HEK293 (cell line): Measurements from ENCODE around the gene PHKA2.

Experiments
- BCL11B ChIP-seq: fragments of 450-650 bp; formaldehyde crosslinking; IDR thresholded peaks from 2 replicates; pipeline ENCODE4 v1.5.1; 2016; ENCODE audit warnings: low read depth, missing biosample characterization, missing genetic modification characterization
- GFI1B ChIP-seq: fragments of 450-650 bp; formaldehyde crosslinking; IDR thresholded peaks from 2 replicates; pipeline ENCODE4 v1.5.1; 2016; ENCODE audit warnings: missing biosample characterization, missing genetic modification characterization
- GLIS1 ChIP-seq: fragments of 450-650 bp; formaldehyde crosslinking; IDR thresholded peaks from 2 replicates; pipeline ENCODE4 v1.5.1; 2016; ENCODE audit warnings: missing biosample characterization, missing genetic modification characterization
- GLIS2 ChIP-seq: fragments of 450-650 bp; formaldehyde crosslinking; IDR thresholded peaks from 2 replicates; pipeline ENCODE4 v1.5.1; 2016; ENCODE audit warnings: missing biosample characterization, missing genetic modification characterization
- OSR2 ChIP-seq: fragments of 450-650 bp; formaldehyde crosslinking; IDR thresholded peaks from 2 replicates; pipeline ENCODE4 v1.5.1; 2016; ENCODE audit warnings: missing biosample characterization, missing genetic modification characterization
- PRDM1 ChIP-seq: fragments of 450-650 bp; formaldehyde crosslinking; IDR thresholded peaks from 2 replicates; pipeline ENCODE4; 2016; ENCODE audit warnings: missing biosample characterization, missing genetic modification characterization
- PRDM4 ChIP-seq: fragments of 450-650 bp; formaldehyde crosslinking; IDR thresholded peaks from 2 replicates; pipeline ENCODE4 v1.5.1; 2017; ENCODE audit warnings: missing biosample characterization, missing genetic modification characterization
- REST ChIP-seq: fragments of 450-650 bp; formaldehyde crosslinking; IDR thresholded peaks from 2 replicates; pipeline ENCODE4 v1.5.1; 2016; ENCODE audit warnings: missing biosample characterization, missing genetic modification characterization
- SP7 ChIP-seq: fragments of 450-650 bp; formaldehyde crosslinking; IDR thresholded peaks from 2 replicates; pipeline ENCODE4 v1.5.1; 2016; ENCODE audit warnings: missing biosample characterization, missing genetic modification characterization
- WT1 ChIP-seq: fragments of 450-650 bp; formaldehyde crosslinking; IDR thresholded peaks from 2 replicates; pipeline ENCODE4 v1.5.1; 2016; ENCODE audit warnings: missing biosample characterization, missing genetic modification characterization
- ZBTB21 ChIP-seq: fragments of 450-650 bp; formaldehyde crosslinking; IDR thresholded peaks from 2 replicates; pipeline ENCODE4 v1.5.1; 2017; ENCODE audit warnings: missing biosample characterization, missing genetic modification characterization
- ZFHX2 ChIP-seq: fragments of 450-650 bp; formaldehyde crosslinking; conservative IDR thresholded peaks from 2 replicates; pipeline ENCODE4 v1.5.1; 2016; ENCODE audit warnings: missing biosample characterization, missing genetic modification characterization
- ZIC2 ChIP-seq: fragments of 450-650 bp; formaldehyde crosslinking; IDR thresholded peaks from 2 replicates; pipeline ENCODE4 v1.5.1; 2016; ENCODE audit warnings: missing biosample characterization, missing genetic modification characterization
- ZNF112 ChIP-seq: fragments of 450-650 bp; formaldehyde crosslinking; IDR thresholded peaks from 2 replicates; pipeline ENCODE4 v1.5.0; 2017; ENCODE audit warnings: missing biosample characterization, missing genetic modification characterization
- ZNF148 ChIP-seq: fragments of 450-650 bp; formaldehyde crosslinking; IDR thresholded peaks from 2 replicates; pipeline ENCODE4 v1.5.0; 2017; ENCODE audit warnings: missing biosample characterization, missing genetic modification characterization, borderline replicate concordance
- ZNF155 ChIP-seq: fragments of 450-650 bp; formaldehyde crosslinking; IDR thresholded peaks from 2 replicates; pipeline ENCODE4 v1.5.1; 2016; ENCODE audit warnings: missing biosample characterization, missing genetic modification characterization
- ZNF354C ChIP-seq: fragments of 450-650 bp; formaldehyde crosslinking; IDR thresholded peaks from 2 replicates; pipeline ENCODE4 v1.5.1; 2016; ENCODE audit warnings: missing biosample characterization, missing genetic modification characterization, low read depth, borderline replicate concordance
- ZNF366 ChIP-seq: fragments of 450-650 bp; formaldehyde crosslinking; conservative IDR thresholded peaks from 2 replicates; pipeline ENCODE4 v1.5.1; 2016; ENCODE audit warnings: missing biosample characterization, missing genetic modification characterization
- ZNF544 ChIP-seq: fragments of 450-650 bp; formaldehyde crosslinking; IDR thresholded peaks from 2 replicates; pipeline ENCODE4 v1.5.0; 2017; ENCODE audit warnings: missing biosample characterization, missing genetic modification characterization
- ZNF629 ChIP-seq: fragments of 450-650 bp; formaldehyde crosslinking; IDR thresholded peaks from 2 replicates; pipeline ENCODE4 v1.5.1; 2017; ENCODE audit warnings: missing biosample characterization, missing genetic modification characterization
- ZNF660 ChIP-seq: fragments of 450-650 bp; IDR thresholded peaks from 2 replicates; pipeline ENCODE4 v1.5.1; 2018; ENCODE audit warnings: missing biosample characterization, mild to moderate bottlenecking, missing genetic modification characterization
- ZNF843 ChIP-seq: fragments of 450-650 bp; formaldehyde crosslinking; IDR thresholded peaks from 2 replicates; pipeline ENCODE4 v1.5.1; 2016; ENCODE audit warnings: missing biosample characterization, missing genetic modification characterization
- ZSCAN16 ChIP-seq: fragments of 450-650 bp; formaldehyde crosslinking; IDR thresholded peaks from 2 replicates; pipeline ENCODE4 v1.5.1; 2016; ENCODE audit warnings: missing biosample characterization, missing genetic modification characterization

Gene PHKA2

GRCh38 chrX:18873189-18873791, 110.6 kb downstream of the PHKA2 start (continued):
- TF ChIP-seq ZNF148 (tag by site-specific recombination): no peak
- TF ChIP-seq PRDM1 (tag by site-specific recombination): peak; percentile 7; the same call in 1 of the 2 replicates
- peak; percentile 44; the same call in 1 of the 2 replicates for TF ChIP-seq REST (tag by site-specific recombination)
- 0 out of 2 replicates have a peak, but pooled peaks have one; percentile 15 for TF ChIP-seq ZNF366
- TF ChIP-seq ZNF112 (tag by site-specific recombination): no peak
- TF ChIP-seq ZNF629 (tag by site-specific recombination): peak; percentile 55
- TF ChIP-seq ZNF354C: no peak
- peak; percentile 83 for TF ChIP-seq GLIS2 (tag by site-specific recombination)
- no peak for TF ChIP-seq ZSCAN16
- peak; percentile 61; the same call in 1 of the 2 replicates for TF ChIP-seq OSR2 (tag by site-specific recombination)
- TF ChIP-seq ZFHX2 (tag by site-specific recombination): 0 out of 2 replicates have a peak, but pooled peaks have one; percentile 41
- TF ChIP-seq BCL11B: no peak
- peak; percentile 95 for TF ChIP-seq SP7 (tag by site-specific recombination)
- TF ChIP-seq ZNF843: 0 out of 2 replicates have a peak, but pooled peaks have one; percentile 38
- TF ChIP-seq WT1 (tag by site-specific recombination): no peak
- TF ChIP-seq ZNF544 (tag by site-specific recombination): no peak
- 0 out of 2 replicates have a peak, but pooled peaks have one; percentile 21 for TF ChIP-seq ZBTB21 (tag by site-specific recombination)
- peak; percentile 87 for TF ChIP-seq ZIC2 (tag by site-specific recombination)
- TF ChIP-seq GFI1B (tag by site-specific recombination): peak; percentile 95
- peak; percentile 73 for TF ChIP-seq ZNF660
- 0 out of 2 replicates have a peak, but pooled peaks have one; percentile 32 for TF ChIP-seq PRDM4 (tag by site-specific recombination)
- TF ChIP-seq ZNF155 (tag by site-specific recombination): no peak
- peak; percentile 88 for TF ChIP-seq GLIS1
